PFSK-1 (cell line): ENCODE results near the gene WDR7.

Source experiments
- POLR2AphosphoS5 ChIP-seq: IDR thresholded peaks from 2 replicates; pipeline ENCODE4 v1.6.1; 2012; ENCODE audit warnings: low read depth, mild to moderate bottlenecking, control low read depth, low read length, moderate library complexity
- TAF1 ChIP-seq: IDR thresholded peaks from 2 replicates; pipeline ENCODE4 v1.6.1; 2012; ENCODE audit warnings: low read length, control low read depth, borderline replicate concordance; ENCODE audit not compliant: insufficient read depth

- TF ChIP-seq POLR2AphosphoS5 (no peak), TAF1 (no peak)
These were observed 33.1 kb downstream of the WDR7 start for GRCh38 chr18:56684277-56684676.
